ENCODE results near the gene ZSCAN4.

ZSCAN4 gene

DNA sequence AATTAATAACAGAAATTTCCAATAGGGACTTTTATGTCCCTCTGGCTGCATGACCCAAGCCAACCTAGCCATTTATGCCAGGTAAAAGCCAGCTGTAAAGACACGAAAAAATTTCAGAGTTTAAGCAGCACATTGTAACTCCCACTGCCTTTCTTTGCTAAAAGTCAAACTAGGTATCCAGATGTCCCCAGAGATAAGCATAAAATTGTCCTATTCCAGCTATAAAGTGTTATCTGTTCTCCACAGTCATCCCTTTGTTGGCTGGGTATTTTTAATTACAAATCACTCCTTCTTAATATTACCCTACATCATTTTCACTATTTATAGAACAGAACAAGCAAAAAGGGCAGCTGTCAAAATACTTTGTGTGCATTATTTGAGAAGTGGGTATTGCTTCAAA lies 43.5 kb downstream of the ZSCAN4 start:
- Histone ChIP-seq H3K9me3 (ENCODE audit: control insufficient read depth, low read length) (no peaks in the 10 kb centered on the region), H3K4me3 (ENCODE audit: extremely low read depth, insufficient read depth, low read length, poor library complexity, severe bottlenecking) (no peak overlapping the region), H3K4me1 (ENCODE audit: control insufficient read depth, insufficient read depth, low read length, poor library complexity, severe bottlenecking) (peaks cover 3% of the 10 kb centered on the region), H3K36me3 (ENCODE audit: control insufficient read depth, insufficient read depth, low read length) (peaks cover 7% of the 10 kb centered on the region), H3K27ac (ENCODE audit: low read depth, low read length, severe bottlenecking) (no peak overlapping the region)
- WGBS, 2 experiments (ENCODE audit: insufficient coverage in 2 of 2) = 63 to 67% methylated on average over 1 of the region's 1 CpG

DNA sequence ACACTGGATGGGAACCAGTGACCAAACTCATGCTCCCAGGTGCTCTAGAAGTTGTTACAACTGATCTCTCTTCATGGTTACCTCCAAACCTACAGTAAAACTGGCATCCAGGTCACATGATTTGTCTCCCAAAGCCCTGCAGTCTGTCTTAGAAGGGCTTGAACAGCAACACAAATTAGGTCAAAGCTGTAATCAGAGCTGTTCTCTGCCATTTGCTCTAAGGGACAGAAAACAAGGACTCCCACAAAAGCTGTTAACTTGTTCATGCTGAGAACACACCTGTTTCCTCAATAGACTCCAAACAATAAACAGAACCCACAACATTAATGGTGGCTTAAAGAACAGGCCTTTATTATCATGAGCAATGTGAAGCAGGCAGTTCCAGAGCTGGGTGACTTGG lies 50.7 kb downstream of the ZSCAN4 start:
- Histone ChIP-seq H3K4me3 (ENCODE audit: extremely low read depth, insufficient read depth, low read length, poor library complexity, severe bottlenecking) (no peak overlapping the region), H3K9me3 (ENCODE audit: control insufficient read depth, low read length) (peaks cover 4% of the 10 kb centered on the region), H3K36me3 (ENCODE audit: control insufficient read depth, insufficient read depth, low read length) (peaks cover 45% of the 10 kb centered on the region)

DNA sequence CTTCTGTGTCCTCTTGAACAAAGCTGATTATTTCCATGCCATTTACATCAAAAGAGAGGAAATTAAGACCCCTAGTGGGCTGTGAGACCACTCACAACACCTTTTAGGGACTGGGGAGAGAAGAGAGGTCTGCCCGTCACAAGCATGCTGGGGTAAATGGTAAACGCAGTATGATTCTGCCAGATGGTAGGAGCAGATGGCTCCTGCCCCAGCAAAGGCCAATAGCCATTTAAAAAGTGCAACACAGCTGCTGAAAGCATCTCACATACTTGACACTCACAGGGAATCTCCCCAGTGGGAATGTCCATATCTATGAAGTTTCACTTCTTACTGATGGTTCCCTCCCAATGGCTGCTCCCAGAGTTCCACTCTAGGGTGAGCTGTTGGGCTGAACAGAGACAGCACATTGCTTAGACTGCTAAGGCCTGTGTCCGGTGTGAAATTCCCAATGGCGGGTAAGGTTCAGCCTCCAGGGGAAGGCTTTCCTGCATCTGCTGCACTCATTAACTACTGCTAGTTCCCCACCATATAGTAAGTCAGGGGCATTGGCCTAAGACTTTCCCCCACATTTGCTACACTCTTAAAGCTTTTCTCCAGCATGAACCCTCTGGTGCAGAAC lies 51.3 kb downstream of the ZSCAN4 start:
- H3K4me3 ChIP-seq (ENCODE audit: extremely low read depth, insufficient read depth, low read length, poor library complexity, severe bottlenecking) = no peak overlapping the region
- WGBS, 2 experiments (ENCODE audit: insufficient coverage in 2 of 2) = 87 to 95% methylated on average over 2 to 4 of the region's 4 CpGs
- H3K9me3 ChIP-seq (ENCODE audit: control insufficient read depth, low read length) = peaks cover 4% of the 10 kb centered on the region

More for the DNA sequence above, 50.7 kb downstream of the ZSCAN4 start:
- Histone ChIP-seq H3K4me1 (ENCODE audit: control insufficient read depth, insufficient read depth, low read length, poor library complexity, severe bottlenecking) (no peaks in the 10 kb centered on the region), H3K27ac (ENCODE audit: low read depth, low read length, severe bottlenecking) (no peak overlapping the region)

DNA sequence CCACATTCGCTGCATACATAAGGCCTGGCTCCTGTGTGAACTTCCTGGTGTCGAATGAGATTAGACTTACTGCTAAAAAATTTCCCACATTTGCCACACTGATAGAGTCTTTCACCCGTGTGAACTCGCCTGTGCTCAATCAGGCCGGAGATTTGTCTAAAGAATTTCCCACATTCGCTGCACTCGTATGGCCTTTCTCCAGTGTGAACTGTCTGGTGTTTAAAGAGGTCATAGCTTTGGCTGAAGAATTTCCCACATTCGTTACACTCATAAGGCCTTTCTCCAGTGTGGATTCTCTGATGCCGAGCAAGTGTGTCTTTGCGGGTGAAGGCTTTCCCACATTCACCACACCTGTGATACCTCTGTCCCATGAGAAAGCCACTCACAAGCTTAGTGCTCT lies 52.1 kb downstream of the ZSCAN4 start:
- 96 to 99% methylated on average over 8 of the region's 10 CpGs for WGBS, 2 experiments (ENCODE audit: insufficient coverage in 2 of 2)
- Histone ChIP-seq H3K27ac (ENCODE audit: low read depth, low read length, severe bottlenecking) (no peak overlapping the region), H3K4me1 (ENCODE audit: control insufficient read depth, insufficient read depth, low read length, poor library complexity, severe bottlenecking) (no peaks in the 10 kb centered on the region), H3K36me3 (ENCODE audit: control insufficient read depth, insufficient read depth, low read length) (peaks cover 48% of the 10 kb centered on the region), H3K9me3 (ENCODE audit: control insufficient read depth, low read length) (peaks cover 4% of the 10 kb centered on the region), H3K4me3 (ENCODE audit: extremely low read depth, insufficient read depth, low read length, poor library complexity, severe bottlenecking) (no peak overlapping the region)

More for the DNA sequence above, 51.3 kb downstream of the ZSCAN4 start:
- H3K27ac ChIP-seq (ENCODE audit: low read depth, low read length, severe bottlenecking) = no peak overlapping the region
- peaks cover 48% of the 10 kb centered on the region for H3K36me3 ChIP-seq (ENCODE audit: control insufficient read depth, insufficient read depth, low read length)
- H3K4me1 ChIP-seq (ENCODE audit: control insufficient read depth, insufficient read depth, low read length, poor library complexity, severe bottlenecking) = no peaks in the 10 kb centered on the region
